Small intestine (tissue), 7 donors: ENCODE results near the gene ATP6V0E2. TPM values are rescaled to one million over a fixed set of nuclear protein-coding genes. Genes with fewer than 3 reads are reported as not detected.

Source experiments
- DNase-seq, 2 donors: peaks; one replicate each; pipeline versions ENCODE4 v3.0.0 to v3.0.0-alpha.2; 2013
- FAIRE-seq: peaks from 2 replicates; lab custom pipeline; 2012; peaks lifted over from hg19 to GRCh38; lab: Jason Lieb, UNC
- H3K27ac ChIP-seq, 3 donors: one replicate each; pipeline ENCODE4 v1.5.1; 2013; ENCODE audit warnings: low read length in 2 of 3, mild to moderate bottlenecking in 2 of 3, control low read depth in 1 of 3, inconsistent platforms in 1 of 3, low read depth in 1 of 3, moderate library complexity in 1 of 3
- H3K27me3 ChIP-seq, 3 donors: one replicate each; pipeline ENCODE4 v1.6.1; 2013; ENCODE audit warnings: low read length in 3 of 3, inconsistent platforms in 1 of 3; ENCODE audit not compliant: control insufficient read depth in 3 of 3, insufficient read depth in 3 of 3
- H3K36me3 ChIP-seq, 3 donors: one replicate each; pipeline ENCODE4 v1.6.1; 2013; ENCODE audit warnings: low read length in 3 of 3, inconsistent platforms in 1 of 3, low read depth in 1 of 3, mild to moderate bottlenecking in 1 of 3, moderate library complexity in 1 of 3; ENCODE audit not compliant: control insufficient read depth in 3 of 3, insufficient read depth in 2 of 3
- H3K4me1 ChIP-seq, 3 donors: one replicate each; pipeline ENCODE4 v1.6.1; 2013; ENCODE audit warnings: low read length in 2 of 3, inconsistent platforms in 1 of 3, low read depth in 1 of 3, mild to moderate bottlenecking in 1 of 3, moderate library complexity in 1 of 3; ENCODE audit not compliant: control insufficient read depth in 3 of 3, insufficient read depth in 2 of 3
- H3K4me3 ChIP-seq, 3 donors: one replicate each; pipeline ENCODE4 v1.5.1; 2013; ENCODE audit warnings: low read length in 3 of 3, control low read depth in 1 of 3, inconsistent platforms in 1 of 3, low read depth in 1 of 3, mild to moderate bottlenecking in 1 of 3, moderate library complexity in 1 of 3
- H3K9me3 ChIP-seq, 2 donors: one replicate each; pipeline ENCODE4 v1.6.1; 2013; ENCODE audit warnings: low read depth in 1 of 2, low read length in 1 of 2; ENCODE audit not compliant: control insufficient read depth in 2 of 2, insufficient read depth in 1 of 2
- WGBS, 3 donors: extraction: QIAGEN DNeasy Blood & Tissue Kit; methylation state at CpG; one replicate each; pipeline ENCODE4 v1.1.7; 2013; 5-methylcytosine and 5-hydroxymethylcytosine counted together
- polyA plus RNA-seq, 4 donors: library from polyadenylated mRNA; stranded (reverse) in 3 of 4; unstranded in 1 of 4; fragments of 200-250 nt in 3 of 4; fragments of 120-200 nt in 1 of 4; gene quantifications; one replicate each; pipeline versions ENCODE4 v1.2.1 to v1.2.3, GENCODE V29; 2013
- donor health status: healthy with polysubstance abuse.
- donor health status: control.
- donor health status: control.
- donor health status: Bipolar disorder and iron deficiency.
- donor health status: healthy.

ATP6V0E2 gene
- polyA plus RNA-seq, 4 donors = 4.0 to 33.8 (median 5.1) TPM

DNA sequence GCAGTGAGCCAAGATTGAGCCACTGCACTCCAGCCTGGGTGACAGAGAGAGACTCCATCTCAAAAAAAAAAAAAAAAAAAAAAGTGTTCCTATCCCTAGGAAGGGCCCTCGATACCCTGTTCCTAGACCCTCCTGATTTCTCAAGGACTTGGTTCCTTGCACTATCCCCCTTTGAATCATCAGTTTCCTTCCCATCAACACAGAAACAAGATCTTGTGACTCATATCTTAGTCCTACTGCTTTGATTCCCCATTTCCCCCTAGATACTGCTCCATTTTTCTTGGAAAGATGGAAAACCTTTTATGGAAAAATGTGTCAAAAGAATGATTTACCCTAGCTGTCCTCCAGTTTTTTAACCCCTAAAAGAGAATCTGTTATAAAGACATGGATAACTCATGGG lies 37.3 kb upstream of the ATP6V0E2 start:
- 34 to 86% (median 83%) methylated on average over 1 of the region's 1 CpG for WGBS, 3 donors

GRCh38 chr7:149837564-149838223 lies 36.1 kb upstream of the ATP6V0E2 start:
- FAIRE-seq = peak; percentile 5
- no peak for DNase-seq
- no peak overlapping the region for H3K4me3 ChIP-seq

More for the DNA sequence above, 37.3 kb upstream of the ATP6V0E2 start:
- DNase-seq (no peak), FAIRE-seq (no peak)
- Histone ChIP-seq H3K9me3 (no peaks in the 10 kb centered on the region), H3K27me3 (peaks cover 0 to 7% (median 0%) of the 10 kb centered on the region in 3 donors), H3K4me1 (peaks cover 0 to 9% (median 6%) of the 10 kb centered on the region in 3 donors), H3K36me3 (no peaks in the 10 kb centered on the region), H3K27ac (no peak overlapping the region), H3K4me3 (no peak overlapping the region)

GRCh38 chr7:149838224-149838991 lies 35.4 kb upstream of the ATP6V0E2 start, which contains the start of gene ZNF862:
ZNF862 (plus strand) TSS chr7:149838375; CDS start chr7:149838612, 237 bp downstream.
- Histone ChIP-seq H3K27ac (peak within 1 kb of the TSS; percentile 63 to 85 (median 84)), H3K4me3 (peak within 1 kb of the TSS; percentile 82 to 89 (median 86)), H3K4me1 (peaks cover 0 to 9% (median 6%) of the 10 kb centered on the region in 3 donors), H3K36me3 (no peaks in the 10 kb centered on the region), H3K9me3 (no peaks in the 10 kb centered on the region), H3K27me3 (no peaks in the 10 kb centered on the region)
- 0% methylated on average over 49 to 86 of the region's 86 CpGs for WGBS, 3 donors
- DNase-seq (peak; percentile 99 to 100), FAIRE-seq (no peak)

More at GRCh38 chr7:149837564-149838223, 36.1 kb upstream of the ATP6V0E2 start:
- peaks cover 0 to 9% (median 6%) of the 10 kb centered on the region in 3 donors for H3K4me1 ChIP-seq
- H3K36me3 ChIP-seq = no peaks in the 10 kb centered on the region
- no peak overlapping the region for H3K27ac ChIP-seq
- H3K27me3 ChIP-seq = peaks cover 0 to under 1% (median 0%) of the 10 kb centered on the region in 3 donors
- WGBS, 3 donors = 33 to 39% (median 36%) methylated on average over 17 of the region's 17 CpGs
- H3K9me3 ChIP-seq = no peaks in the 10 kb centered on the region

DNA sequence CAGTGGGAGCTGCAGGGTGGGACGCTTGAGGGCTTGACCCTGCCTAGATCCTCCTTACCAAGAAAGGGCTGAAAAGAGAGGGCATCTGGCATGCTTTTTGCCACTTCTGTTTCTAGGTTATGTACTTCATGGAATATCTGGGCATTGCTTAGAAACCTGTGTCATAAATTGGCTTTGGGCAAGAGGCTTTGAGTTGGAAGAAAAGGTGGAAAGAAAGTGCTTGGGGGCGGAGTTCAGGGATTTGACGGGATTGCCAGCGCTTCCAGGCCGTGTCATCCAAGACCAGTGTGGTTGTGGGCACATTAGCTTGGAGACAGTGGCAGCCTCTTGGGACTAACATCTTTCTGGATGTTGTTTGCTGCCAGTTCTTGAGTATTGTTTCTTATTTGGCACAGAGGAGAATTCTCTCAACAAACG lies 34.8 kb upstream of the ATP6V0E2 start:
- peaks cover 0 to 9% (median 6%) of the 10 kb centered on the region in 3 donors for H3K4me1 ChIP-seq
- FAIRE-seq = no peak
- WGBS, 3 donors = 11 to 19% (median 17%) methylated on average over 6 of the region's 6 CpGs

GRCh38 chr7:149839933-149840332 lies 33.8 kb upstream of the ATP6V0E2 start:
- no peak overlapping the region for H3K4me3 ChIP-seq
- H3K9me3 ChIP-seq = no peaks in the 10 kb centered on the region
- peaks cover 0 to 9% (median 6%) of the 10 kb centered on the region in 3 donors for H3K4me1 ChIP-seq
- DNase-seq (no peak), FAIRE-seq (peak; percentile 23)
- H3K36me3 ChIP-seq = peaks cover 0 to 2% (median 0%) of the 10 kb centered on the region in 3 donors
- H3K27ac ChIP-seq = no peak overlapping the region
- no peaks in the 10 kb centered on the region for H3K27me3 ChIP-seq
- WGBS, 3 donors = 97 to 98% (median 97%) methylated on average over 5 of the region's 5 CpGs

More for the DNA sequence above, 34.8 kb upstream of the ATP6V0E2 start:
- H3K4me3 ChIP-seq = peak overlapping the region; percentile 82 to 89 (median 86)
- no peaks in the 10 kb centered on the region for H3K9me3 ChIP-seq
- no peaks in the 10 kb centered on the region for H3K27me3 ChIP-seq
- DNase-seq = no peak
- H3K27ac ChIP-seq = peak overlapping the region; percentile 63 to 85 (median 84)
- no peaks in the 10 kb centered on the region for H3K36me3 ChIP-seq

DNA sequence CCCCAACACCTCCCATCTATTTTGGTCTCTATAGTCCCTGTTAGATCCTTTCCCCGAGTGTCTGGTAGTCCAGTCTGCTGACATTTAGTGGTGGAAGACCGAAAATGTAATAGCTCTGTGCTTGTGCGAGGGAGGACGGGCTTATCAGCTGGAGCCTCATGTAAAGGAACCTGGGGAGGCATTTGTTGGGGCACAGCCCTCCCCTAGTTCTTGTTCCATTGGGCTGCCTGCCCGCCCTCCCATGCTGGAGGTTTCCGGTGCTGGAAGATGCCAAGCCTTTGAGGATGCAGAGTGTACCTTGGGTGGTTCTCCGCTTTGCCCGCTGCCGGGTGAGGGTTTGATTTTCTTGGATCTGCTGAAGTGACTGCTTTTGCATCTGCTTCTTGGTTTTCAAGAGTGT lies 30.2 kb upstream of the ATP6V0E2 start:
- FAIRE-seq (no peak), DNase-seq (no peak)
- Histone ChIP-seq H3K36me3 (peaks cover 0 to 15% (median 0%) of the 10 kb centered on the region in 3 donors), H3K27me3 (no peaks in the 10 kb centered on the region), H3K27ac (no peak overlapping the region), H3K4me3 (no peak overlapping the region), H3K9me3 (no peaks in the 10 kb centered on the region), H3K4me1 (peaks cover 0 to 9% (median 6%) of the 10 kb centered on the region in 3 donors)
- WGBS, 3 donors = 86 to 94% (median 94%) methylated on average over 9 of the region's 9 CpGs

DNA sequence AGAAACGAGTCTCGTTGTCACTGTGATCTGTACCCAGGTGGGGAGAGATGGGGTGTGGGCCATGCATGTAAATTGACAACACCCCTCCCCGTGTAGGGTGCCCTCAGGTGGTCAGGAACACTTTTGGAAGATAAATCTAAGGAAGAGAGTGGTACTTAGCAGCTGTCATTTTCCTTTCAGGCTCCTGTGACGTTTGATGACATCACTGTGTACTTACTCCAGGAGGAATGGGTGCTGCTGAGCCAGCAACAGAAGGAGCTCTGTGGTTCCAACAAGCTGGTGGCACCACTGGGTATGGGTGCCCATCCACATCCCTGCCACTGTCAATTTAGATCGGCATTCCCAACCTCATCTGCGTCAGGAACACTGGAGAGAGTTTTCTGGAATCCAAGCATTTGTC lies 29.3 kb upstream of the ATP6V0E2 start:
- no peaks in the 10 kb centered on the region for H3K27me3 ChIP-seq
- H3K27ac ChIP-seq = no peak overlapping the region
- FAIRE-seq = no peak

GRCh38 chr7:149845257-149845980 lies 28.4 kb upstream of the ATP6V0E2 start:
- no peak overlapping the region for H3K4me3 ChIP-seq
- H3K27me3 ChIP-seq = no peaks in the 10 kb centered on the region
- no peaks in the 10 kb centered on the region for H3K9me3 ChIP-seq
- no peak overlapping the region for H3K27ac ChIP-seq
- H3K36me3 ChIP-seq = peaks cover 0 to 18% (median 0%) of the 10 kb centered on the region in 3 donors
- no peaks in the 10 kb centered on the region for H3K4me1 ChIP-seq
- 66 to 90% (median 88%) methylated on average over 5 of the region's 5 CpGs for WGBS, 3 donors
- FAIRE-seq (no peak), DNase-seq (no peak)

More for the DNA sequence above, 29.3 kb upstream of the ATP6V0E2 start:
- DNase-seq = no peak
- peaks cover 0 to 4% (median 1%) of the 10 kb centered on the region in 3 donors for H3K4me1 ChIP-seq
- peaks cover 0 to 15% (median 0%) of the 10 kb centered on the region in 3 donors for H3K36me3 ChIP-seq
- WGBS, 3 donors = 44 to 60% (median 54%) methylated on average over 6 of the region's 6 CpGs
- no peaks in the 10 kb centered on the region for H3K9me3 ChIP-seq
- no peak overlapping the region for H3K4me3 ChIP-seq
